Esophagus muscularis mucosa (tissue), 4 donors: Measurements from ENCODE around the gene WDR70.
"Not testable (repeated sequence)": the region's sequence is repeated elsewhere in the genome, so short reads cannot be mapped to it uniquely, and the experiment has no call there.

Experiments used
- EP300 ChIP-seq: sonication (generic); formaldehyde crosslinking; IDR thresholded peaks from one replicate; pipeline ENCODE4 v1.6.1; 2017; ENCODE audit warnings: antibody characterized with exemption
- POLR2AphosphoS5 ChIP-seq, 2 donors: sonication (generic); formaldehyde crosslinking; IDR thresholded peaks; one replicate each; pipeline ENCODE4 v1.6.1; 2017; ENCODE audit warnings: antibody characterized with exemption in 2 of 2
- TF ChIP-seq, protein P1 (sequence below), 3 experiments: fragments of 200-600 bp in 2 of 3; fragments of 450-650 bp in 1 of 3; sonication (generic) in 2 of 3; IDR thresholded peaks; one replicate each; pipeline ENCODE4 v1.5.1; 2017 to 2019; ENCODE audit warnings: antibody characterized with exemption in 3 of 3, mild to moderate bottlenecking in 2 of 3, moderate library complexity in 1 of 3

DNA sequence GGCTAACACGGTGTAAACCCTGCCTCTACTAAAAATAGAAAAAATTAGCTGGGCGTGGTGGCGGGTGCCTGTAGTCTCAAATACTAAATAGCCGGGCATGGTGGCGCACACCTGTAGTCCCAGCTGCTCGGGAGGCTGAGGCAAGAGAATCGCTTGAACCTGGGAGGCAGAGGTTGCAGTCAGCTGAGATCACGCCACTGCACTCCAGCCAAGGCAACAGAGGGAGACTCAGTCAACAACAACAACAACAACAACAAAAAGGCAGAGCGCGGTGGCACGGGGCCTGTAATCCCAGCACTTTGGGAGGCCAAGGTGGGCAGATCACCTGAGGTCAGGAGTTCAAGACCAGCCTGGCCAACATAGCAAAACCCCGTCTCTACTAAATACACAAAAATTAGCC, 1.1 kb upstream of the WDR70 start:
- TF ChIP-seq, protein P1, sequence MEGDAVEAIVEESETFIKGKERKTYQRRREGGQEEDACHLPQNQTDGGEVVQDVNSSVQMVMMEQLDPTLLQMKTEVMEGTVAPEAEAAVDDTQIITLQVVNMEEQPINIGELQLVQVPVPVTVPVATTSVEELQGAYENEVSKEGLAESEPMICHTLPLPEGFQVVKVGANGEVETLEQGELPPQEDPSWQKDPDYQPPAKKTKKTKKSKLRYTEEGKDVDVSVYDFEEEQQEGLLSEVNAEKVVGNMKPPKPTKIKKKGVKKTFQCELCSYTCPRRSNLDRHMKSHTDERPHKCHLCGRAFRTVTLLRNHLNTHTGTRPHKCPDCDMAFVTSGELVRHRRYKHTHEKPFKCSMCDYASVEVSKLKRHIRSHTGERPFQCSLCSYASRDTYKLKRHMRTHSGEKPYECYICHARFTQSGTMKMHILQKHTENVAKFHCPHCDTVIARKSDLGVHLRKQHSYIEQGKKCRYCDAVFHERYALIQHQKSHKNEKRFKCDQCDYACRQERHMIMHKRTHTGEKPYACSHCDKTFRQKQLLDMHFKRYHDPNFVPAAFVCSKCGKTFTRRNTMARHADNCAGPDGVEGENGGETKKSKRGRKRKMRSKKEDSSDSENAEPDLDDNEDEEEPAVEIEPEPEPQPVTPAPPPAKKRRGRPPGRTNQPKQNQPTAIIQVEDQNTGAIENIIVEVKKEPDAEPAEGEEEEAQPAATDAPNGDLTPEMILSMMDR (IDR thresholded peaks at IDR 0.05) = not testable (repeated sequence)
- not testable (repeated sequence) for TF ChIP-seq POLR2AphosphoS5 (IDR thresholded peaks at IDR 0.05); EP300
